ENCODE results near the gene SPG11. TPM values are rescaled to one million over a fixed set of nuclear protein-coding genes. Genes with fewer than 3 reads are reported as not detected.
"Not testable (repeated sequence)": the region's sequence is repeated elsewhere in the genome, so short reads cannot be mapped to it uniquely, and the experiment has no call there.

SPG11 gene
- total and polyA plus RNA-seq, 9 donors = 28.5 to 48.2 (median 39.3) TPM

GRCh38 chr15:44544745-44545144, 118.7 kb downstream of the SPG11 start:
- not testable (repeated sequence) for H3K36me3 ChIP-seq (ENCODE audit: control insufficient read depth, insufficient read depth, low read length); H3K4me1 ChIP-seq (ENCODE audit: control insufficient read depth, insufficient read depth, low read length); H3K9me3 ChIP-seq (replicated peaks; ENCODE audit: control insufficient read depth, low read depth, low read length); H3K27me3 ChIP-seq (ENCODE audit: control insufficient read depth, insufficient read depth, low read length); H3K27ac ChIP-seq (ENCODE audit: low read length); DNase-seq; H3K4me3 ChIP-seq (ENCODE audit: low read length)
- WGBS (ENCODE audit: insufficient coverage) = no CpG with 5 or more reads among the region's 5 CpGs

DNA sequence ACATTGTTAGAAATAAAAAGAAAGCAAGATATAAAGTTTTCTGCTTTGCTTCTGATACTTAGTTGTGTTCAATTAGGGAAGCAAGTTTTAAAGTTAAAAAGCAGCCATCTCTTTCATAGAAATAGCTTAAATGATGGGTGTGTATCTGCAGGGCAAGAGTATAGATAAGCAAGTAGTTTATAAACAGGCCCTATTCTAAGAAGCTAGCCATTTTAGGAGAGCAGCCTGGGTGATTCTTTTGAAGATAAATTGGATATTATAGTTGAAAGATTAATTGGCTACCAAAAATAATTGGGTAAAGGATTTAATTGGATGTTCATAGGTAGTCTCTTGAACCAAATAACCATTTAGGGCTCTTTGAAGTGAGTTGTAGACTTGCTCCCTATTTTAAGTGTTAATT, 120.9 kb downstream of the SPG11 start:
- Histone ChIP-seq H3K36me3 (ENCODE audit: control insufficient read depth, insufficient read depth, low read length) (peaks cover 7% of the 10 kb centered on the region), H3K4me1 (ENCODE audit: control insufficient read depth, insufficient read depth, low read length) (peaks cover 6% of the 10 kb centered on the region), H3K27ac (ENCODE audit: low read length) (no peak overlapping the region), H3K9me3 (replicated peaks; ENCODE audit: control insufficient read depth, low read depth, low read length) (no peaks in the 10 kb centered on the region), H3K27me3 (ENCODE audit: control insufficient read depth, insufficient read depth, low read length) (no peaks in the 10 kb centered on the region), H3K4me3 (ENCODE audit: low read length) (no peak overlapping the region)
- no peak for DNase-seq

GRCh38 chr15:44541282-44541958, 122.0 kb downstream of the SPG11 start:
- no peak for DNase-seq
- H3K4me1 ChIP-seq (ENCODE audit: control insufficient read depth, insufficient read depth, low read length) = peaks cover 6% of the 10 kb centered on the region
- H3K9me3 ChIP-seq (replicated peaks; ENCODE audit: control insufficient read depth, low read depth, low read length) = no peaks in the 10 kb centered on the region
- no peak overlapping the region for H3K27ac ChIP-seq (ENCODE audit: low read length)
- no peaks in the 10 kb centered on the region for H3K27me3 ChIP-seq (ENCODE audit: control insufficient read depth, insufficient read depth, low read length)
- no peak overlapping the region for H3K4me3 ChIP-seq (ENCODE audit: low read length)
- H3K36me3 ChIP-seq (ENCODE audit: control insufficient read depth, insufficient read depth, low read length) = peaks cover 7% of the 10 kb centered on the region
- no CpG with 5 or more reads among the region's 4 CpGs for WGBS (ENCODE audit: insufficient coverage)

DNA sequence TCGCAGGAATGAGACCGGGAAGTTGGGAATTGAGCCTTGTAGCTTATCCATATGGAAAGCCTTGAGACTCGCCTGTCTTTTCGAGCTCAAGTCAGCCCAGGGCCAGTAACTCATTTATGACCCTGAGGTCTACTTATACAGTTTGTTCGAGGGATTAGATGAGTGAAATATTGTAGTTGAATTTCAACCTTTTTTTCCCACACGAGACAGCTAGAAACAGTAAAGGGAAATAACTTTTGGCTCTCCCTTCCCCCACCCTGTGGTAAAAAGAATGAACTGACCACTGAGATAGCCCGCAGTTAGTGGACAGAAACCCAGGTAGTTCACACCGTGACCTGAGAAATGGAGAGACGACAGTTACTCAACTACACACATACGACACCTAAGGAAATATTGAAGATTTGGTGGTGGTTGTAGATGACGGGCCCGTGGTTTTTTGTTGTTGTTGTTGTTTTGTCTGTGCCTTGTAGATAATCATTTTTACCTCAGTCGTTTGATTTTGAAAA, 125.7 kb downstream of the SPG11 start:
- 0% methylated on average over 2 of the region's 13 CpGs for WGBS (ENCODE audit: insufficient coverage)
- DNase-seq = no peak
- H3K4me1 ChIP-seq (ENCODE audit: control insufficient read depth, insufficient read depth, low read length) = peaks cover 13% of the 10 kb centered on the region
- peaks cover 9% of the 10 kb centered on the region for H3K36me3 ChIP-seq (ENCODE audit: control insufficient read depth, insufficient read depth, low read length)
- H3K27ac ChIP-seq (ENCODE audit: low read length) = peak overlapping the region; percentile 96
- no peaks in the 10 kb centered on the region for H3K9me3 ChIP-seq (replicated peaks; ENCODE audit: control insufficient read depth, low read depth, low read length)
- peak overlapping the region; percentile 87 for H3K4me3 ChIP-seq (ENCODE audit: low read length)
- no peaks in the 10 kb centered on the region for H3K27me3 ChIP-seq (ENCODE audit: control insufficient read depth, insufficient read depth, low read length)

GRCh38 chr15:44536962-44537734, 126.3 kb downstream of the SPG11 start, which contains the start of gene EIF3J:
EIF3J (plus strand) TSS chr15:44537147; CDS start chr15:44537195, 48 bp downstream.
- peak; percentile 99 for DNase-seq
- Histone ChIP-seq H3K36me3 (ENCODE audit: control insufficient read depth, insufficient read depth, low read length) (peaks cover 9% of the 10 kb centered on the region), H3K4me1 (ENCODE audit: control insufficient read depth, insufficient read depth, low read length) (peaks cover 13% of the 10 kb centered on the region), H3K27ac (ENCODE audit: low read length) (peak within 1 kb of the TSS; percentile 99), H3K9me3 (replicated peaks; ENCODE audit: control insufficient read depth, low read depth, low read length) (no peaks in the 10 kb centered on the region), H3K27me3 (ENCODE audit: control insufficient read depth, insufficient read depth, low read length) (no peaks in the 10 kb centered on the region), H3K4me3 (ENCODE audit: low read length) (peak within 1 kb of the TSS; percentile 92)
- WGBS (ENCODE audit: insufficient coverage) = under 1% methylated on average over 90 of the region's 97 CpGs

DNA sequence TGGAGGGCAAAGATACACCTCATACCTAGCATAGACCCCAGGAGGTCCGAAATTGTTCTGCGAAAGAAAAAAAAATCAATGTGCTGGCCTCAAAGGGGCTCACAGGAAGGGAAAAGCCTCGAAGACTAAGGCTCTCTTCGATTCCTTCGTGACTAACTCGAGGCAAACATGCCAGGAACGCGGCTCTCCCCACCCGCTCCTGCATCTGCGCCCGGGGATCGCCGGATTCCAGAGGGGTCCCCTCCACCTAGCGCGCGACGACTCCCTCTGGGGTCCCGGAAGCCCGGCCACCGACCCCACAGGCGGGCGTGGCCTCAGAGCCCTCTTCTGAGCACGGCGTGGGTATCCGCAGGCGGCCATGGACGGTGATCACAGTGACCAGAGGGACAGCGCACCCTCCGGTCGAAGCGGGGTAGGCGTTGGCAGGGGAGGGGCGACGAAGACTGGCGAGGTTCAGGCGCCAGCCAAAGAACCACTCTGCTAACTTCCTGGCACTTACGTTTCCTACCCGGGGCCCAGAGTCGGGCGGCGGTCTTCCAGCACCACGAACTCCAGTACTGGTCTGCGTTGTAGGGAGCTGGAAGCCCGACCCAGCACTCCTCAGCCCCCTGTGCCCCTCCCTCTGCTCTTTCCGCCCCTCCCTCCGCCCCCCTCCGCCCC, 127.0 kb downstream of the SPG11 start:
- Histone ChIP-seq H3K36me3 (ENCODE audit: control insufficient read depth, insufficient read depth, low read length) (peaks cover 9% of the 10 kb centered on the region), H3K9me3 (replicated peaks; ENCODE audit: control insufficient read depth, low read depth, low read length) (no peaks in the 10 kb centered on the region), H3K4me3 (ENCODE audit: low read length) (peak overlapping the region; percentile 92), H3K27ac (ENCODE audit: low read length) (peak overlapping the region; percentile 99), H3K4me1 (ENCODE audit: control insufficient read depth, insufficient read depth, low read length) (peaks cover 13% of the 10 kb centered on the region), H3K27me3 (ENCODE audit: control insufficient read depth, insufficient read depth, low read length) (no peaks in the 10 kb centered on the region)
- WGBS (ENCODE audit: insufficient coverage) = 0% methylated on average over 35 of the region's 47 CpGs
- DNase-seq = no peak

- peak overlapping the region; percentile 92 for H3K4me3 ChIP-seq (ENCODE audit: low read length)
- H3K9me3 ChIP-seq (replicated peaks; ENCODE audit: control insufficient read depth, low read depth, low read length) = no peaks in the 10 kb centered on the region
- no peak for DNase-seq
- H3K27me3 ChIP-seq (ENCODE audit: control insufficient read depth, insufficient read depth, low read length) = no peaks in the 10 kb centered on the region
- H3K4me1 ChIP-seq (ENCODE audit: control insufficient read depth, insufficient read depth, low read length) = peaks cover 13% of the 10 kb centered on the region
- 33% methylated on average over 17 of the region's 36 CpGs for WGBS (ENCODE audit: insufficient coverage)
- peak overlapping the region; percentile 99 for H3K27ac ChIP-seq (ENCODE audit: low read length)
- peaks cover 11% of the 10 kb centered on the region for H3K36me3 ChIP-seq (ENCODE audit: control insufficient read depth, insufficient read depth, low read length)
These were observed 127.8 kb downstream of the SPG11 start for GRCh38 chr15:44535523-44536301.

DNA sequence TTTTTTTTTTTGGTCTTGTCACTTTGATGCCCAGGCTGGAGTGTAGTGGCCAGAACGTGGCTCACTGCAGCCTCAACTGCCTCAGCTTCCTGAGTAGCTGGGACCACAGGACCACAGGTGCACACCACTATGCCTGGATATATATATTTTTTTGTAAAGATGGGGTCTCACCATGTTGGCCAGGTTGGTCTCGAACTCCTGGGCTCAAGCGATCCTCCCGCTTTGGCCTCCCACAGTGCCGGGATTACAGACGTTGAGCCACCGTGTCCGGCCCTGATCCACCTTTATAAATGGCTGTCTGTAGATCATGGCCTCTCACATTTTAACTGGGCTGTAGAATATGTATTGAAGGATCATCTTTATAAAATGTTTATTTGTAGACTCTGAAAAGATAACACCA, 128.4 kb downstream of the SPG11 start:
- Histone ChIP-seq H3K9me3 (replicated peaks; ENCODE audit: control insufficient read depth, low read depth, low read length) (no peaks in the 10 kb centered on the region), H3K27ac (ENCODE audit: low read length) (no peak overlapping the region), H3K4me3 (ENCODE audit: low read length) (no peak overlapping the region), H3K27me3 (ENCODE audit: control insufficient read depth, insufficient read depth, low read length) (no peaks in the 10 kb centered on the region), H3K4me1 (ENCODE audit: control insufficient read depth, insufficient read depth, low read length) (peaks cover 13% of the 10 kb centered on the region), H3K36me3 (ENCODE audit: control insufficient read depth, insufficient read depth, low read length) (peaks cover 7% of the 10 kb centered on the region)
- WGBS (ENCODE audit: insufficient coverage) = 96% methylated on average over 5 of the region's 8 CpGs
- no peak for DNase-seq

- Histone ChIP-seq H3K36me3 (ENCODE audit: control insufficient read depth, insufficient read depth, low read length) (peaks cover 7% of the 10 kb centered on the region), H3K9me3 (replicated peaks; ENCODE audit: control insufficient read depth, low read depth, low read length) (no peaks in the 10 kb centered on the region), H3K4me3 (ENCODE audit: low read length) (no peak overlapping the region), H3K4me1 (ENCODE audit: control insufficient read depth, insufficient read depth, low read length) (peaks cover 7% of the 10 kb centered on the region), H3K27ac (ENCODE audit: low read length) (no peak overlapping the region), H3K27me3 (ENCODE audit: control insufficient read depth, insufficient read depth, low read length) (no peaks in the 10 kb centered on the region)
- 100% methylated on average over 1 of the region's 3 CpGs for WGBS (ENCODE audit: insufficient coverage)
- no peak for DNase-seq
These were observed 130.8 kb downstream of the SPG11 start for GRCh38 chr15:44532689-44533088.
